Activated CD4-positive, alpha-beta memory T cell treated with anti-CD3 and anti-CD28 coated beads, Interleukin-2, amount 10 ng/mL, durations not matched to agents 7 days and 5 days (primary cell): Measurements from ENCODE around the gene NRTN. TPM values are rescaled to one million over a fixed set of nuclear protein-coding genes. Genes with fewer than 3 reads are reported as not detected.

Experiments
- CTCF ChIA-PET: fragments of 350-600 bp; sonication (Branson Sonifier 250); formaldehyde crosslinking; loops from one replicate; lab custom pipeline; 2021; ENCODE audit warnings: antibody characterized with exemption, inconsistent platforms; lab: Charles Lee
- POLR2A ChIA-PET: fragments of 350-600 bp; sonication (Branson Sonifier 250); formaldehyde crosslinking; loops from one replicate; lab custom pipeline; 2021; ENCODE audit warnings: antibody characterized with exemption; lab: Charles Lee
- DNase-seq: peaks from one replicate; pipeline ENCODE4 v3.0.0-alpha.2; 2020
- H3K27ac Mint-ChIP-seq: one replicate; pipeline ENCODE4 v1.8.0; 2021; ENCODE audit warnings: mild to moderate bottlenecking, mixed read lengths
- H3K27me3 Mint-ChIP-seq: one replicate; pipeline ENCODE4 v1.8.0; 2021; ENCODE audit warnings: mixed read lengths
- H3K36me3 Mint-ChIP-seq: one replicate; pipeline ENCODE4 v1.8.0; 2021; ENCODE audit warnings: low read depth, mixed read lengths
- H3K4me1 Mint-ChIP-seq: one replicate; pipeline ENCODE4 v1.8.0; 2021; ENCODE audit warnings: mixed read lengths
- H3K4me3 Mint-ChIP-seq: one replicate; pipeline ENCODE4 v1.8.0; 2021; ENCODE audit warnings: mild to moderate bottlenecking, mixed read lengths
- H3K9me3 Mint-ChIP-seq: one replicate; pipeline ENCODE4 v1.8.0; 2021; ENCODE audit warnings: mixed read lengths
- total RNA-seq, 2 experiments: library from RNA; stranded (reverse); gene quantifications; one replicate each; pipeline ENCODE4 v1.2.3, GENCODE V29; 2021

The NRTN gene
- total RNA-seq, 2 experiments from 2014 or later = 0.20 to 0.43 TPM

GRCh38 chr19:5877882-5878281, 73.0 kb downstream of the NRTN start:
- Mint-ChIP-seq H3K9me3 (no peaks in the 10 kb centered on the region), H3K36me3 (no peaks in the 10 kb centered on the region), H3K27me3 (peaks cover 2% of the 10 kb centered on the region), H3K4me1 (no peaks in the 10 kb centered on the region), H3K4me3 (no peak overlapping the region), H3K27ac (no peak overlapping the region)
- no peak for DNase-seq
- ChIA-PET POLR2A (no interaction called here), CTCF (no interaction called here)

Other genes starting within 250 kb of the NRTN start
- under 1 TPM; 0.38 to 0.53 TPM for gene TINCR, start 237.1 kb upstream of the NRTN start, total RNA-seq
- gene SAFB2, start 182.3 kb upstream of the NRTN start, total RNA-seq = 10 to 100 TPM; 90.5 to 90.7 TPM
- 100 to 1,000 TPM; 124 to 126 TPM for gene SAFB, start 182.0 kb upstream of the NRTN start, total RNA-seq
- gene MICOS13, start 124.6 kb upstream of the NRTN start, total RNA-seq = 10 to 100 TPM; 38.7 to 39.5 TPM
- 1 to 10 TPM; 2.5 to 3.2 TPM for gene HSD11B1L, start 124.0 kb upstream of the NRTN start, total RNA-seq
- 1,000 to 10,000 TPM; 1,036 to 1,058 TPM for gene RPL36, start 114.8 kb upstream of the NRTN start, total RNA-seq
- 100 to 1,000 TPM in 1 of 2 experiments, 10 to 100 TPM in 1; 98.7 to 106 TPM for gene LONP1, start 84.9 kb upstream of the NRTN start, total RNA-seq
- not detected for gene CATSPERD, start 84.4 kb upstream of the NRTN start, total RNA-seq
- 1 to 10 TPM; 2.3 to 2.4 TPM for gene PRR22, start 20.3 kb upstream of the NRTN start, total RNA-seq
- gene DUS3L, start 13.9 kb upstream of the NRTN start, total RNA-seq = 10 to 100 TPM; 38.3 to 42.1 TPM
- not detected for gene FUT6, start 34.6 kb downstream of the NRTN start, total RNA-seq
- gene FUT3, start 46.4 kb downstream of the NRTN start, total RNA-seq = not detected
- gene FUT5, start 65.5 kb downstream of the NRTN start, total RNA-seq = under 1 TPM in 1 of 2 experiments, not detected in 1; 0.23 TPM
- 100 to 1,000 TPM; 217 to 220 TPM for gene NDUFA11, start 98.7 kb downstream of the NRTN start, total RNA-seq
- gene VMAC, start 99.8 kb downstream of the NRTN start, total RNA-seq = 1 to 10 TPM; 7.6 to 7.9 TPM
- 10 to 100 TPM; 11.8 to 12.5 TPM for gene CAPS, start 109.2 kb downstream of the NRTN start, total RNA-seq
- gene RANBP3, start 173.1 kb downstream of the NRTN start, total RNA-seq = 10 to 100 TPM; 78.1 to 85.1 TPM